Measurements from ENCODE around the gene RAD9A.
A peak's percentile ranks its signal among the peaks of the same experiment; 100 is the strongest.
"Not testable (repeated sequence)": the region's sequence is repeated elsewhere in the genome, so short reads cannot be mapped to it uniquely, and the experiment has no call there.

The RAD9A gene

DNA sequence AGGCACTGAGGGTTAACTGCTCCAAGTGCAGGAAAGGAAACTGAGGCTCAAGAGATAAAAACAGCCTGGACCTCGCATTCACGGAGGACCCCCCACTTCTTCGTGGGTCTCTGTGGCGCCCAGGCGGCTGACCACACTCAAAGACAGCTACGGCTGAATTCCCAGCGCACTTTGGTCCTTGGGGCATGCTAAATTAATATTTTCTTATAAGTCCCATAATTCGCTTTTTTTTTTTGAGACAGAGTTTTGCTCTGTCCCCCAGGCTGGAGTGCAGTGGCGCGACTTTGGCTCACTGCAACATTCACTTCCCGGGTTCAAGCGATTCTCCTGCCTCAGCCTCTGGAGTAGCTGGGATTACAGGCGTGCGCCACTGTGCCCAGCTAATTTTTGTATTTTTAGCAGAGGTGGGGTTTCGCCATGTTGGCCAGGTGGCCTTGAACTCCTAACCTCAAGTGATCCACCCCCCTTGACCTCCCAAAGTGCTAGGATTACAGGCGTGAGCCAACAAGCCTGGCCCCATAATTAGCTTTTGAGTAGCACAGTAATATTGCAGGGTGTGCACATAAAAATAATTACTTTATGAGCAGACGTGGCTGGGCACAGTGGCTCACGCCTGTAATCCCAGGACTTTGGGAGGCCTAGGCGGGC is 10.5 kb downstream of the RAD9A start:
- not testable (repeated sequence) for H3K9me3 ChIP-seq (ENCODE audit: control insufficient read depth, low read length); H2AFZ ChIP-seq (ENCODE audit: low read depth, low read length); H2BK12ac ChIP-seq (ENCODE audit: low read length in 2 of 2); H3K14ac ChIP-seq (ENCODE audit: low read length in 2 of 2); H3K23ac ChIP-seq (ENCODE audit: low read length in 2 of 2); H4K91ac ChIP-seq (ENCODE audit: low read length); H2BK5ac ChIP-seq (ENCODE audit: low read depth, low read length, poor library complexity, severe bottlenecking); H2BK120ac ChIP-seq (ENCODE audit: low read depth, low read length); DNase-seq
- H3K36me3 ChIP-seq (ENCODE audit: control insufficient read depth in 1 of 2, insufficient read depth in 2 of 2, low read depth in 1 of 2, low read length in 2 of 2) = peaks cover 29 to 31% of the 10 kb centered on the region in 2 experiments
- 79% methylated on average over 19 of the region's 19 CpGs for WGBS
- H3K27ac ChIP-seq (ENCODE audit: low read length, poor library complexity, severe bottlenecking) = peak overlapping the region; percentile 53
- peak overlapping the region in 1 of 2 experiments; percentile 66 for H3K4me3 ChIP-seq (ENCODE audit: insufficient read depth in 1 of 2, low read depth in 1 of 2, low read length in 2 of 2)
- peak overlapping the region; percentile 6 to 81 for H3K18ac ChIP-seq (ENCODE audit: low read depth in 1 of 2, low read length in 2 of 2)
- H3K4ac ChIP-seq (ENCODE audit: low read depth in 1 of 2, low read length in 2 of 2) = peak overlapping the region in 1 of 2 experiments; percentile 29
- H2BK15ac ChIP-seq (ENCODE audit: low read depth, poor library complexity, severe bottlenecking) = peak overlapping the region; percentile 73
- peaks cover 12% of the 10 kb centered on the region for H3K79me1 ChIP-seq (replicated peaks; ENCODE audit: low read length, poor library complexity, severe bottlenecking)
- peaks cover 0 to 14% of the 10 kb centered on the region in 2 experiments for H3K27me3 ChIP-seq (ENCODE audit: control insufficient read depth in 1 of 2, insufficient read depth in 1 of 2, low read length in 2 of 2)
- peak overlapping the region; percentile 16 for H4K8ac ChIP-seq (ENCODE audit: low read length)
- H3K4me1 ChIP-seq (ENCODE audit: control insufficient read depth, insufficient read depth, low read depth, low read length) = peaks cover 30% of the 10 kb centered on the region
- H3K9ac ChIP-seq (ENCODE audit: low read length) = peak overlapping the region; percentile 79
- H2AK5ac ChIP-seq (ENCODE audit: low read length, severe bottlenecking) = peak overlapping the region; percentile 17
- H3K4me2 ChIP-seq (ENCODE audit: low read length, poor library complexity, severe bottlenecking) = peak overlapping the region; percentile 2

DNA sequence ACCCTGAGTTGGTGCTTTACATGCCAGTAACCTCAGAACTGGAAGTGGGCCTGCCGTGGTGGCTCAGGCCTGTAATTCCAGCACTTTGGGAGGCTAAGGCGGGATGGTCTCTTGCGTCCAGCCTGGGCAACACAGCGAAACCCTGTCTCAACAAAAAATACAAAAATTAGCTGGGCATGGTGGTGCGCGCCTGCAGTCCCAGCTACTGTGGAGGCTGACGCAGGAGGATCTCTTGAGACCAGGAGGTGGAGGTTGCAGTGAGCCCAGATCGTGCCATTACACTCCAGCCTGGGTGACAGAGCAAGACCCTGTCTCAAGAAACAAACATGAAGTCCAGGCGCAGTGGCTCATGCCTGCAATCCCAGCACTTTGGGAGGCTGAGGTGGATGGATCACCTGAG is 11.3 kb downstream of the RAD9A start:
- H3K4ac ChIP-seq (ENCODE audit: low read depth in 1 of 2, low read length in 2 of 2); H2AFZ ChIP-seq (ENCODE audit: low read depth, low read length); DNase-seq; H3K27ac ChIP-seq (ENCODE audit: low read length, poor library complexity, severe bottlenecking); H4K8ac ChIP-seq (ENCODE audit: low read length); H3K79me1 ChIP-seq (replicated peaks; ENCODE audit: low read length, poor library complexity, severe bottlenecking); H2BK12ac ChIP-seq (ENCODE audit: low read length in 2 of 2); H2BK5ac ChIP-seq (ENCODE audit: low read depth, low read length, poor library complexity, severe bottlenecking); H3K4me3 ChIP-seq (ENCODE audit: insufficient read depth in 1 of 2, low read depth in 1 of 2, low read length in 2 of 2); H3K18ac ChIP-seq (ENCODE audit: low read depth in 1 of 2, low read length in 2 of 2); H4K91ac ChIP-seq (ENCODE audit: low read length); H2BK120ac ChIP-seq (ENCODE audit: low read depth, low read length); H2BK15ac ChIP-seq (ENCODE audit: low read depth, poor library complexity, severe bottlenecking); H2AK5ac ChIP-seq (ENCODE audit: low read length, severe bottlenecking); H3K9ac ChIP-seq (ENCODE audit: low read length); H3K9me3 ChIP-seq (ENCODE audit: control insufficient read depth, low read length); H3K4me2 ChIP-seq (ENCODE audit: low read length, poor library complexity, severe bottlenecking); H3K14ac ChIP-seq (ENCODE audit: low read length in 2 of 2); H3K23ac ChIP-seq (ENCODE audit: low read length in 2 of 2): not testable (repeated sequence)
- Histone ChIP-seq H3K27me3 (ENCODE audit: control insufficient read depth in 1 of 2, insufficient read depth in 1 of 2, low read length in 2 of 2) (peaks cover 0 to 22% of the 10 kb centered on the region in 2 experiments), H3K36me3 (ENCODE audit: control insufficient read depth in 1 of 2, insufficient read depth in 2 of 2, low read depth in 1 of 2, low read length in 2 of 2) (peaks cover 21 to 23% of the 10 kb centered on the region in 2 experiments), H3K4me1 (ENCODE audit: control insufficient read depth, insufficient read depth, low read depth, low read length) (peaks cover 29% of the 10 kb centered on the region)
- WGBS = 97% methylated on average over 9 of the region's 9 CpGs

DNA sequence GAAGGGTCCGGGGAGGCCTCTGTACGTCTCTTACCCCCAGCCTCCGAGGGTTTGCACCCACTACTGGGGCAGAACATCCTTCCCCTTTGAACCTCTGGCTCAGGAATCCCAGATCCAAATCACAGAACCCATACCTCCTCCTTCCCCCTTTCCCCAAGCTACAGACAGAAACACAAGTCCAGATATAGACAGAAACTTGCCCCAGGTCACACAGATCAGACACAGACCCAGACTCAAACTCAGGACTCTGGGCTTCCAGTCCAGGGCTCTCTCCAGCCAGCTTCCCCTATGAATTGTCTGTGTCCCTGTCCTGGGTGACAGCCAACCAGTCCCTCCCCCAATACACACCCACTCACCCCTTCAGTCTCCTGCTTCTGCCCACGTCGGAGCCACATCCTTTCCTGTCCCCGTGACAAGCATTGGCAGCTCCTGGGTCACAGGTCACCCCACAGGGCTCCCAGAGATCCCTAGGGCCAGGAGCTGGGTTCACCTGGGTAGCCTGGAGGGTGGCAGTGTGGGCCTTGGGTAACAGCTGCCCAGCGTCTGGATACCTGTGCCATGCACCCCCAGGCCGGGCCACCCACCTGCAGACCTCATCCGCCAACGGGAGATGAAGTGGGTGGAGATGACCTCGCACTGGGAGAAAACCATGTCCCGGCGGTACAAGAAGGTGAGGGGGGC is 12.9 kb downstream of the RAD9A start:
- no peak overlapping the region for H3K4ac ChIP-seq (ENCODE audit: low read depth in 1 of 2, low read length in 2 of 2)
- no peak overlapping the region for H2AK5ac ChIP-seq (ENCODE audit: low read length, severe bottlenecking)
- H3K27ac ChIP-seq (ENCODE audit: low read length, poor library complexity, severe bottlenecking) = no peak overlapping the region
- H2BK120ac ChIP-seq (ENCODE audit: low read depth, low read length) = no peak overlapping the region
- H3K4me1 ChIP-seq (ENCODE audit: control insufficient read depth, insufficient read depth, low read depth, low read length) = peaks cover 20% of the 10 kb centered on the region
- no peak overlapping the region for H2AFZ ChIP-seq (ENCODE audit: low read depth, low read length)
- no peak overlapping the region for H3K14ac ChIP-seq (ENCODE audit: low read length in 2 of 2)
- no peak overlapping the region for H3K9ac ChIP-seq (ENCODE audit: low read length)
- no peak for DNase-seq
- peak overlapping the region; percentile 9 for H4K91ac ChIP-seq (ENCODE audit: low read length)
- no peak overlapping the region for H2BK15ac ChIP-seq (ENCODE audit: low read depth, poor library complexity, severe bottlenecking)
- H3K4me2 ChIP-seq (ENCODE audit: low read length, poor library complexity, severe bottlenecking) = no peak overlapping the region
- no peak overlapping the region for H3K23ac ChIP-seq (ENCODE audit: low read length in 2 of 2)
- H2BK12ac ChIP-seq (ENCODE audit: low read length in 2 of 2) = no peak overlapping the region
- no peak overlapping the region for H4K8ac ChIP-seq (ENCODE audit: low read length)
- no peak overlapping the region for H3K4me3 ChIP-seq (ENCODE audit: insufficient read depth in 1 of 2, low read depth in 1 of 2, low read length in 2 of 2)
- H3K79me1 ChIP-seq (replicated peaks; ENCODE audit: low read length, poor library complexity, severe bottlenecking) = no peaks in the 10 kb centered on the region
- peaks cover under 1 to 37% of the 10 kb centered on the region in 2 experiments for H3K27me3 ChIP-seq (ENCODE audit: control insufficient read depth in 1 of 2, insufficient read depth in 1 of 2, low read length in 2 of 2)
- H3K9me3 ChIP-seq (ENCODE audit: control insufficient read depth, low read length) = no peaks in the 10 kb centered on the region
- H3K36me3 ChIP-seq (ENCODE audit: control insufficient read depth in 1 of 2, insufficient read depth in 2 of 2, low read depth in 1 of 2, low read length in 2 of 2) = peaks cover 5 to 7% of the 10 kb centered on the region in 2 experiments
- no peak overlapping the region for H2BK5ac ChIP-seq (ENCODE audit: low read depth, low read length, poor library complexity, severe bottlenecking)
- 87% methylated on average over 13 of the region's 13 CpGs for WGBS
- no peak overlapping the region for H3K18ac ChIP-seq (ENCODE audit: low read depth in 1 of 2, low read length in 2 of 2)

DNA sequence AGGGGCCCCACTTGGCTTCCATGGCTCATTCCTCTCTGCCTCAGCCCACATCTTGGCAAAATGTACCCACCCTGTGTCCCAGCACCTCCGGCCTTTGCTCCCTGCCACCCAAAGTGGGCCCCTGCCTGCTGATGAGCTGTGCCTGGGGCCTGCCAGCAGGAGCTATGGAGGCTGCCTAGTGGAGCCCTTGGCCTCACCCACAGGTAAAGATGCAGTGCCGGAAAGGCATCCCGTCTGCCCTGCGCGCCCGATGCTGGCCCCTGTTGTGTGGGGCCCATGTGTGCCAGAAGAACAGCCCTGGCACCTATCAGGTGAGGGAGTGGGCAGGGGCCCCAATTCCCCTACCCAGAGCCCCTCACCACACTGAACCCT is 13.4 kb downstream of the RAD9A start:
- H3K4me1 ChIP-seq (ENCODE audit: control insufficient read depth, insufficient read depth, low read depth, low read length) = peaks cover 18% of the 10 kb centered on the region
- no peak overlapping the region for H2AFZ ChIP-seq (ENCODE audit: low read depth, low read length)
- no peak overlapping the region for H2BK12ac ChIP-seq (ENCODE audit: low read length in 2 of 2)
- H2BK120ac ChIP-seq (ENCODE audit: low read depth, low read length) = no peak overlapping the region
- H3K4ac ChIP-seq (ENCODE audit: low read depth in 1 of 2, low read length in 2 of 2) = no peak overlapping the region
- peak overlapping the region; percentile 9 for H4K91ac ChIP-seq (ENCODE audit: low read length)
- 100% methylated on average over 6 of the region's 6 CpGs for WGBS
- no peak overlapping the region for H2BK15ac ChIP-seq (ENCODE audit: low read depth, poor library complexity, severe bottlenecking)
- no peak overlapping the region for H3K4me3 ChIP-seq (ENCODE audit: insufficient read depth in 1 of 2, low read depth in 1 of 2, low read length in 2 of 2)
- H4K8ac ChIP-seq (ENCODE audit: low read length) = no peak overlapping the region
- no peak overlapping the region for H3K9ac ChIP-seq (ENCODE audit: low read length)
- H3K27me3 ChIP-seq (ENCODE audit: control insufficient read depth in 1 of 2, insufficient read depth in 1 of 2, low read length in 2 of 2) = peaks cover 6 to 43% of the 10 kb centered on the region in 2 experiments
- no peak overlapping the region for H3K23ac ChIP-seq (ENCODE audit: low read length in 2 of 2)
- H3K36me3 ChIP-seq (ENCODE audit: control insufficient read depth in 1 of 2, insufficient read depth in 2 of 2, low read depth in 1 of 2, low read length in 2 of 2) = peaks cover 3 to 5% of the 10 kb centered on the region in 2 experiments
- no peak overlapping the region for H3K4me2 ChIP-seq (ENCODE audit: low read length, poor library complexity, severe bottlenecking)
- no peaks in the 10 kb centered on the region for H3K79me1 ChIP-seq (replicated peaks; ENCODE audit: low read length, poor library complexity, severe bottlenecking)
- H2AK5ac ChIP-seq (ENCODE audit: low read length, severe bottlenecking) = no peak overlapping the region
- no peak overlapping the region for H3K14ac ChIP-seq (ENCODE audit: low read length in 2 of 2)
- no peak overlapping the region for H3K27ac ChIP-seq (ENCODE audit: low read length, poor library complexity, severe bottlenecking)
- H3K9me3 ChIP-seq (ENCODE audit: control insufficient read depth, low read length) = no peaks in the 10 kb centered on the region
- no peak for DNase-seq
- peak overlapping the region in 1 of 2 experiments; percentile 1 for H3K18ac ChIP-seq (ENCODE audit: low read depth in 1 of 2, low read length in 2 of 2)
- H2BK5ac ChIP-seq (ENCODE audit: low read depth, low read length, poor library complexity, severe bottlenecking) = no peak overlapping the region
